Fibroblast of gingiva (primary cell): ENCODE data around the gene TFF3.

Source experiments
- DNase-seq: peaks from one replicate; pipeline ENCODE4 v3.0.0-alpha.2; 2011; ENCODE audit warnings: low read depth

The TFF3 gene, protein sequence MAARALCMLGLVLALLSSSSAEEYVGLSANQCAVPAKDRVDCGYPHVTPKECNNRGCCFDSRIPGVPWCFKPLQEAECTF

DNA sequence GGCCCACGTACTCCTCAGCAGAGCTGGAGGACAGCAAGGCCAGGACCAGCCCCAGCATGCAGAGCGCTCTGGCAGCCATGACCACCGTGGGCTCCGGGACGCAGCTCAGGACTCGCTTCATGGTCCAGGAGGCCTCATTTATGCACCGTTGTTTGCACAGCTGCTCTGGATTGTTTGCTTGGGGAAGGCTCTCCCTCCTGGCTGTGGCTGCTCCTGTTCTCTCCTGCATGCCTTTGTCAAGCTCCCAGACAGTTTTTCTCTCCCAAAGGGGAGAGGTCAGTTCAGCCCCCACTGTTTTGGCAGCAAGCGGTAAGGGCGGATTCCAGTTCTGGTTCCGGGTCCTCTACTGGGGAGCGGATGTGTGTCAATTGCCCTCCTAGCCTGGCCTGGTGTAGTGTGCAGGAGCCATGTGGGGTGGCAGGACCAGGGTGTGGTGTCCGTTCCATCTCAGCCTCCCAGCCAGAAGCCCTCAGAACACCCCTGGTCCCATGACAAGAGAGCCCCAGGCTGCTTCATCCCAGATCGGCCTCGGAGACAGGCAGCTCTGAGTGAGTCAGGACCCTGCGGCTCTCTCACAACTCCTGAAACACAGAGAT lies at the start of gene TFF3:
TSS of gene TFF3 (minus strand) at position 114 of the 596 bp plus-strand sequence. CDS start at position 79, 35 bp downstream.
- DNase-seq: no peak

DNA sequence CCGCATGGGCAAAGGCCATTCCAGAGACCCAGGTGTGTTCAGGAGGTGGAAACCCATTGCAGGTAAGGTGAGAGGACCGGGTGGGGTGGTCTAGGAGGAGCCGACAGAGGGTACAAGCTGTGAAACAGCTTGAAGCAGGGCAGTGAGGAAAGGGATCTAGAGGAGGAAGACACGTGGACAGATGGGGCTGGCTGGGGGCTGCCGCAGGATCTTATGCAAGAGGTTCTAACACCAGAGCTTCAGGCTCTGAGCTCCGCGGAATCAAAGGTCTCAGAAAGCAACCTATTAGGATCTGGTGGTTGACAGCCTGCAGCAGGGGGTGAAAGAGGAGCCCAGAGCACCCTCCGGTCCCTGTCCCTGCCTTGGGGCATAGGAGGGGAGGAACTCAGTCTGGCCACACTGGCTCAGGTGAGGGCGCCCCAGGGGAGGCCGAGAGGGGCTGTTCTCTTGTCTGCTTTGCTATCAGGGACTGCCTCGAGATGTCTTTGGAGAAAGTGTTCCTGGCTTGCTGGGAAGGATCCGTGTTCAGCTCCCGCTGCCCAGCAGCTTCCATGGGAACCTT lies 49.2 kb upstream of the TFF3 start:
- DNase-seq: no peak

DNA sequence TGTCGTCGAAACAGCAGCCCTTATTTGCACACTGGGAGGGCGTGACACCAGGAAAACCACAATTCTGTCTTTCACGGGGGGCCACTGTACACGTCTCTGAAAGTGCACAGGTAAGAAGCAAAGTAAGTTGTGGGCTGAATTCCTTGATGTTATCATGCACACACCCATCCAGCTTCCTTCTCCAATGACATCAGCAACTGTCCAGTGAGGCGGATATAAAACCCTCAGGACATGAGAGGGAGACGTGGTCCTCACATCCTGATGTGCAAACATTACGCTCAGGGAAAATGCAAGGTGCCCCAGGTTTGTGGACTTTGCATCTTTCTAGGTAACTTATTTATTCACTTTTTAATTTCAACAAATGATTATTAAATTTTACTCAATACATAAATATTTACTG lies 48.1 kb upstream of the TFF3 start:
- no peak for DNase-seq

DNA sequence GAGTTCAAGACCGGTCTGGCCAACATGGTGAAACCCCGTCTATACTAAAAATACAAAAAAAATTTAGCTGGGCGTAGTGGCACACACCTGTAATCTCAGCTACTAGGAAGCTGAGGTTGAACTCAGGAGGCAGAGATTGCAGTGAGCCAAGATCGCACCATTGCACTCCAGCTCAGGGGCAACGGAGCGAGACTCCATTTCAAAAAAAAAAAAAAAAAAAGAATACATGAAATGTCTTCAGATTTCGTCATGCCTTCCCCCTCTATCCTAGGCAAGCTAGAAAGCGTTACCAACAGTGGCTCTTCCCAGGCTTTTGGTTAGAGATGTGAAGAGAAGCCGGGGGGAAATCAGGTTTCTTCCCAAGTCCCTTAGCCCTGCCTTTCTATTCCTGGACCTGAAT lies 47.5 kb upstream of the TFF3 start:
- no peak for DNase-seq

DNA sequence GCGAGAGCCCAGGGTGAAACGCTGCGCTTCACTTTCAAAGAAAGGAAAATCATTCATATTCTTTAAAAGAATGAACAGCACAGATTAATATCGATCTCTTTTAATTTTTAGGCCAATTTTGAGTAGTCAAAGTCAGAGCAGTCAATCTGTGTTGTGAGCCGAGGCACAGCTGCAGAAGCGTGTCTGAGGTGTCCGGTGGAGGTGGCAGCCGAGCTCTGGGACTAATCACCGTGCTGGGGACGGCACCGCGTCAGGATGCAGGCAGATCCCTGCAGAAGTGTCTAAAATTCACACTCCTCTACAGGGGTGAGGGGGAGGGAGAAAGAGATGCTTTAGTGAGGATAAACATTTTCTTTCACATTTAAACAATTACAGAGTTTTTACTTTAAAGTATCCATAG lies 47.0 kb upstream of the TFF3 start:
- DNase-seq: no peak

DNA sequence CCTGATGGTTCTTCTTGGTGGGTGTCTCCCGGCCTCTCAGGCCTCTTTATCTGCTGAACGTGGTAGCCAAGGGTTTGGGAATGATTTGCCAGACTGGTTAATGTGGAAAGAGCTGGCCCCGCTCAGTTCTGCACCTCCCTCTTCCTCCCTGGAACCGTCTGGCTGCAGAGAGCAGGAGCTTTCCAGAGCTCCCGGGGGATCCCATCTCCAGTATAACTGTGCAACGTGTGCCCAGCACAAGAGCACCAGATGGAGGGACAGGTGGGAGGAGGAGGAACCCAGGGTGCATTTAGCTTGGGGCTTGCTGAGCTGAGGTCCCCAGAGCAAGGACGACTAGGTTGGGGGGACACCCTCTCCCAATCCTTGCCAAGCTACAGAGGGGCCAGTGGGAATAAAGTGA lies 46.1 kb upstream of the TFF3 start:
- DNase-seq: no peak

DNA sequence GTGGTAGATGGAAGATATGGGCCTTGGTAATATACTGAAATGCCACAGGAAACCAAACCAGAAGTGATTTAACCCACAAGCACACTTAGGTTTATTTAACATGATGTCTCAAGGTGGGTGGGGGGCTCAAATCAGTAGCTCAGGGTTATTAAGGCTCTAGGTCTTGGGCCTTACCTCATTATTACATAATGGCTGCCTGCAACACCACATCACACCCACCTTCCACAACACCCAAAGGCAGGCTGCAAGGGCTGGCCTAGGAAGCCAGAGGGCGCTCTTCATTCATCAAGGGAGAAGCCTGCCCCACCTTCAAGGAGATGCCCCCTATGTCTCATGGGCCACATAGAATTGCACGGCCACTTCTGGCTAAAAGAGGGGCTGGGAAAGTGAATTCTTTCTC lies 45.1 kb upstream of the TFF3 start:
- DNase-seq: no peak

DNA sequence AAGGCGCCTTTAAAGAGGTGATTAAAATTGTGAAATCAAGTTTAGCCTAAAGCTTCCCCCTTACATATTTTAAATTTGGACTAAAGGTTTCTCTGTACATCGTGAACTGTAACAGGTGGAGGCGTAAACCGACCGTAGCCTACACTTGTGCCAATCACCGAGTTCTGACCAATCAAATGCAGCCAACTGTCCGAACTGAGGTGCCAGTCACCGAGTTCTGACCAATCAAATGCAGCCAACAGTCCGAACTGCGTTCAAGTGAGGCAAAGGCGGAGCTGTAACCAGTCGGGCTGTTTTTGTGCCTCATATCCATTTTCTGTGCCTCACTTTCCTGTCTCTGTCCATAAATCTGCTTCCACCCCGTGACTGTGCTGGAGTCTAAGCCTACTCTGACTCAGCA lies 43.7 kb upstream of the TFF3 start:
- no peak for DNase-seq

DNA sequence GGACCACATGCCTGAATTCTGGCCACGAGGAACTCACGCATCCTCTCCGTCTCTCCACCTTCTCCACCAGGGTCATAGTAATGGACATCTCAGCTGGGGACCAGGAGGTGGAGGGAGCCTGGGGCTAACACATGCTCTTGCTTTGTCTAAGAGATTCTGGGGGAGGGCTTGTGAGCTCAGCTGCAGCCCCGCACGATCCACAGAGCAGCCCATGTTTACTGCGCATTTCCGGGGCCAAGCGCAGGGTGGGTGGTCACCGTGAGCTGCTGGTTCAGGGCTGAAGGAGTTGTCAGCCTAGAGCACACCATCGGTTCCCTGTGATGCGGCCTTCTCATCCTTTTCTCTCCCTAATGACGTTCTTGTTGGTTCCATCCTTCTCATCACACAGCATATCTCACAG lies 43.1 kb upstream of the TFF3 start:
- no peak for DNase-seq

DNA sequence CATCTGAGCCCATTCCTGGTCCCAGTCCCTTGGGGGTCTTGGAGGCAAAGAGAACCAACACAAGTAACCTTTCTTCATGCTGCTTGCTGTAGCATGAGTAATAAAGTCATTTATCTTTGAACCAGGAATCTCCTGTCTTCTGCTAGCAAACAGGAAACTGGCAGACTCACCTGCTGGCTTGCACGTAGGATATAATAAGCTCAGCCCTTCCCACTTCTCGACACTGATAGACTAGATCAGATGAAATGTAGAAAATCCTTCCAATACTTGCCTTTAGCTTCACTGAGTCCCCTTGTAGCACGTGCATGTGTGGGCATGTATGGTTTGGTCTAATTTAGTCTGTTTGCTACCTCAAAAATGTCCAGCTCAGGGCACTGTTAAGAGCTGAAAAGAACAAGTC lies 42.1 kb upstream of the TFF3 start:
- no peak for DNase-seq

DNA sequence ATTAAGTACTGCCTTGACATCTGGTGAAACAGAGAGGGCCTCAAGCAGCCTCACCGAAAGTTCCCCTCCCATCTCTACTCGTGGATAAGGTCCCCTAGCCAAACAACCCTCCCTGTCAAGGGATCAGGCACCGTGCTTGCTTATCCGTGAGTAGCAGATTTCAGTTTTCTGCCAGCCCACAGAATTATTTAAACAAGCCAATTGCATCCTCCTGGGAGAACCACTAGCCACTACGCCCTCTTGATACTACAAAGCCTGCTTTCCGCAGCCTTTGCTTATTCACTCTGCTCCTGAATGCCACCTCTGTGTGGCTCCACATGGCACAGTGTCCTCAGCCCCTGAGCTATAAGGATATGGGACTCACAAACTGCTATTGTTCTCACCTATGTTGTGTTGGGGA lies 41.4 kb upstream of the TFF3 start:
- no peak for DNase-seq

DNA sequence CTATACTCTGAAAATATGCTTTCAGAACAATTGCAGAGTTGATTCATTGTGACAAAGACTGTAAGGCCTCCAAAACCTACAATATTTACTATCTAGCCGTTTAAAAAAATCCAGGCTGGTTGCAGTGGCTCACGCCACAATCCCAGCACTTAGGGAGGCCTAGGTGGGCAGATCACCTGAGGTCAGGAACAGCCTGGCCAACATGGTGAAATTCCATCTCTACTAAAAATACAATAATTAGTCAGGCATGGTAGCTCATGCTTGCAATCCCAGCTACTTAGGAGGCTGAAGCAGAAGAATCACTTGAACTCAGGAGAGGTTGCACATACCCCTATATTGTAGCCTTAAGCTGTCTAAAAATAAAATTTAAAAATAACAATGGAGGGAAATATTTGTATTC lies 40.8 kb upstream of the TFF3 start:
- DNase-seq: no peak

DNA sequence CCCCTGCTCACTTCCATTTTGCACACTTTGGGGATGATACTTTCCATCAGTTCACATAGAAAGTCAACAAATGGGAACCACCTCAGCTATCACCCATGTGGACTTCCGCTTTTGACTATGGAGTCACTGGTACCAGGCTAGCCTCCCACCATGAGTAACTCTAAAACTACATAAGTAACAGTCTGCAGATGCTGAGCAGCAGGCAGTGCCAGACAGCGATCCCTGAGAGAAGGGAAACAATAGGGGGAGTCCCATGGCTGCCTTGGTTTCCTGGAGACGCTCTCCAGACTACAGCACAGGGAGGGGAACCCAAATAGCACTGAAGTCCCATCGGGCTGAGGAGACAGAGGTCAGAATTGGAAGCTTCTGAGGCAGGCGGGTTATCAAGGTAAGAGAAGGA lies 38.4 kb upstream of the TFF3 start:
- no peak for DNase-seq

DNA sequence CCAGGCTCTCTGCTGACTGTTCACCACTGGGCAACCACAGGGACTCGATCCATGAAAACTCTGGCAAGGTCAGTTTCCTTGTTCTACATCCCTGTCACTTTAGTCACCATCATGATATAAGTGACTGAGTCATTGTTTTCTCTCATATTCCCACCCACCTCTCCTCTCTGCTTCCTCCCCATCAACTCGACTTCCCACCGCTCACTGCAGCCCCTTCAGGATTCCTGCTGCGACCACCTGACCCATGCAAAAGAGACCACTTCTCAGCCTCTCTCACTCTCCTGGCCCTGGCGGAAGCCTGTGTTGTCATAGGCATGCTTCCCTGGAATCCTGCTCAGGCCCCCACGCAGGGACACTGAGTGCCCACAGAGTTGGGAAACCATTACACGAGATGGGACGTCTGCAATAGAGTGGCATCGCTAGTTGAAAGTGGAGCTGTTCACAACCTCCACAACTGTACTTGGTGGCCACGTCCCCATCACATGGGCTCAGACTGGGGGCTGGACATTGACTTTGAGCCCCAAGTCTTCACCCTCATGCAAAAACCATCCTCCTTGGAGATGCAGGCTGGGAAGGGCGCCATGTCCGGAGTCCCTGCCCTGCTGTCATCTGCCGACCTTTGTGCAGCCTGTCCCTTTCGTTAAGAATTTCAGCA lies 37.4 kb upstream of the TFF3 start:
- no peak for DNase-seq

DNA sequence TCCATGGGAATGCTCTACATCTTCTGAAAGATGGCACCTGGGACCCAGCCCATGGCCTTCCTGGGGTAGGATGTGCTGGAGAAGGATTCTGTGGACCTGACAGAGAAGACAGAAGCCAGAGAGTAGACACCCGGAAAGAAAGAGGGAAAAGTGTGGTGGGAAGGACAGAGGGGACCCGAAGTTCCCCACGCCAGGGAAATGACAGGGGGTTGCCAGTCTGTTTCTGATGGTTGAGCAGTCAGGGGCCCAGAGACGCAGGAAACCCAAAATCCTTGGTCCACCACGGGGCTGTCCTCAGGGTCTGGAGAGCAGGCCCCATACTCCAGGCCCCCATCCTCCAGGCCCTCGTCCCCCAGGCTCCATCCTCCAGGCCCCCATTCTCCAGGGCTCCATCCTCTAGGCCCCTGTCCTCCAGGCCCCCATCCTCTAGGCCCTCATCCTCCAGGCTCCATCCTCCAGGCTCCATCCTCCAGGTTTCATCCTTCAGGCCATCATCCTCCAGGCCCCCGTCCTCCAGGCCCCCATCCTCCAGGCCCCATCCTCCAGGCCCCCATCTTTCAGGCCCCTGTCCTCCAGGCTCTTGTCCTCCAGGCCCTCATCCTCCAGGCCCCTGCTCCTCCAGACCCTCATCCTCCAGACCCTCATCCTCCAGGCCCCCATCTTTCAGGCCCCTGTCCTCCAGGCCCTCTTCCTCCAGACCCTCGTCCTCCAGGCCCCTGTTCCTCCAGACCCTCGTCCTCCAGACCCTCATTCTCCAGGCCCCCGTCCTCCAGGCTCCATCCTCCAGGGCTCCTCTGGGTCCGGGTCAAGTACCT lies 36.6 kb upstream of the TFF3 start:
- no peak for DNase-seq

DNA sequence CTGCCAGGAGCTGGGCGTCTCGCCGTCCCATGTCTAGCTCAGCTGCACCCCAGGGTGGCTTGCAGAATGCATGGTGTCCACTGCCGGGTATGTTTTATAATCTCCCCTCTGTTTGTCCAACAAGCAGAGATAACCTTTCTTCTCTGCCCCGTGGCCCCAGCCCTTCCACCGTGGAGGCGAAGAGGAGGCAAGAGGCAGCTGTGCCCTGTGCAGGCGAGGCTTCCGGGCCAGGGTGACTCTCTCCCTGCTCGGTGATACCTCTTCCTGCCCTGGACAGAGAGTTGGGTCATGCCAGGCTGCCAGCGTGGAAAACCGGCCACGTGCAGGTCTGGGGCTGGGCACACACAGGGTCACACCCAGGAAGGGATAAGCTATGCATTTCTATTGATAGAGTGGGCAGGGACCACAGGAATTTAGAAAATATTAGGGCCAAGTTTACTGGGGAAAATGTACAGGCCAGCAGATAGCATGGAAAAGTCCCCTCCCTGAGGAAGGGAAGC lies 35.8 kb upstream of the TFF3 start, which contains the start of gene TFF2:
TSS of gene TFF2 (minus strand) at position 68 of the 500 bp plus-strand sequence. CDS start at position 31, 37 bp downstream.
- no peak for DNase-seq

DNA sequence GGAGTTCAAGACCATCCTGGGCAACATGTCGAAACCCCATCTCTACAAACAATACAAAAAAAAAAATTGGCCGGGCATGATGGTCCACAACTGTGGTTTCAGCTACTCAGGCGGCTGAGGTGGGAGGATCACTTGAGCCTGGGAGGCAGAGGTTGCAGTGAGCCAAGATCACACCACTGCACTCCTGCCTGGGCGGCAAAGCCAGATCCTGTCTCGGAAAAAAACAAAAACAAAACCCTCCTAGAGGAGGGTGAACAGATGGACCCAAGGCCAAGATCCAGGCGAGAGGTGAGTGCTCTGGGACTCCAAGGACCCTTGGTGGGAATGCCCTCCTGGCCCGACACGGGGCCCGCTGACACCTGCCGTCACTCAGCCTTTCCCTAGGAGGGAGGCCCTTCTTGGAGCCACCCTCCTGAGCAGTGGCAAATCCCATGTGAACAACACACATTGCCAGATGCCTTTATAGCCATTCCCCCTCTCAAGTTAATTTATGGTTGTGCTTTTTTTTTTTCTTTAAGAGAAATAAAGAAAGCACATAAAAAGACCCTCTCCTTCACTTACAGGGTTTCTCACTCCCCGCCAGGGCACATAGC lies 35.2 kb upstream of the TFF3 start:
- DNase-seq: no peak

DNA sequence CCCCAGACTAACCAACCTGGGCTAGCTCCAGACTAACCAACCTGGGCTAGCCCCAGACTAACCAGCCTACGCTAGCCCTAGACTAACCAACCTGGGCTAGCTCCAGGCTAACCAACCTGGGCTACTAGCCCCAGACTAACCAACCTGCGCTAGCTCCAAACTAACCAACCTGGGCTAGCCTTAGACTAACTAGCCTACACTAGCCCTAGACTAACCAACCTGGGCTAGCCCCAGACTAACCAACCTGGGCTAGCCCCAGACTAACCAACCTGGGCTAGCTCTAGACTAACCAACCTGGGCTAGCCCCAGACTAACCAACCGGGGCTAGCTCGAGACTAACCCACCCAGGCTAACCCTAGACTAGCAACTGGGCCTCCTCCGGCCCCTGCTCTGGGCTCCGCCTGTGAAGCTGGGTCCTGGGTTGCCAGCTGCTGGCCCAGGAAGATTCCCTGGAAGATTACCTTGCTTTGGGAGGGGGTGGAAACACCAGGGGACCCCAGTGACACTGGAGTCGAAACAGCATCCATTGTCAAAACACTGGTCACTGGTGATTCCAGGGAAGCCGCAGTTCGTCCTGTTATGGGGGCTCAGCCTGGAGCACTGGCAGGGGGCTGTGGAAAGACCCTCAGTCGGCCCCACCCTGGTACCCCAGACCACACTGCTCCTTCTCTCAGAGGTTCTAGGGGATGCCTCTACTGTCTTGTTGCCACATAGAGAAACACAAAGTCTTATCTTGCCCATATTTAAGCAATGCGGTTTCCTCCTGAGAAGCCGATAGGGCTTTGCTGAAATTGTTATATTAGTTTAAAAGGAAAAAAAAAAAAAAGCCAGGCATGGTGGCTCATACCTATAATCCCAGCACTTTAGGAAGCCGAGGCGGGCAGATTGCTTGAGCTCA lies 34.5 kb upstream of the TFF3 start:
- no peak for DNase-seq

DNA sequence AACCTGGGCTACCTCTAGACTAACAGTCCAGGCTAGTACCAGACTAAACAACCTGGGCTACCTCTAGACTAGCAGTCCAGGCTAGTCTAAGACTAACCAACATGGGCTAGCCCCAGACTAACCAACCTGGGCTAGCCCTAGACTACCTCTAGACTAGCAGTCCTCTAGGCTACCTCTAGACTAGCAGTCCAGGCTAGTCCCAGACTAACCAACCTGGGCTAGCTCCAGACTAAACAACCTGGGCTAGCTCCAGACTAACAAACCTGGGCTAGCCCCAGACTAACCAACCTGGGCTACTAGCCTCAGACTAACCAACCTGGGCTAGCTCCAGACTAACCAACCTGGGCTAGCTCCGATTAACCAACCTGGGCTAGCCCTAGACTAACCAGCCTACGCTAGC lies 33.6 kb upstream of the TFF3 start:
- no peak for DNase-seq

DNA sequence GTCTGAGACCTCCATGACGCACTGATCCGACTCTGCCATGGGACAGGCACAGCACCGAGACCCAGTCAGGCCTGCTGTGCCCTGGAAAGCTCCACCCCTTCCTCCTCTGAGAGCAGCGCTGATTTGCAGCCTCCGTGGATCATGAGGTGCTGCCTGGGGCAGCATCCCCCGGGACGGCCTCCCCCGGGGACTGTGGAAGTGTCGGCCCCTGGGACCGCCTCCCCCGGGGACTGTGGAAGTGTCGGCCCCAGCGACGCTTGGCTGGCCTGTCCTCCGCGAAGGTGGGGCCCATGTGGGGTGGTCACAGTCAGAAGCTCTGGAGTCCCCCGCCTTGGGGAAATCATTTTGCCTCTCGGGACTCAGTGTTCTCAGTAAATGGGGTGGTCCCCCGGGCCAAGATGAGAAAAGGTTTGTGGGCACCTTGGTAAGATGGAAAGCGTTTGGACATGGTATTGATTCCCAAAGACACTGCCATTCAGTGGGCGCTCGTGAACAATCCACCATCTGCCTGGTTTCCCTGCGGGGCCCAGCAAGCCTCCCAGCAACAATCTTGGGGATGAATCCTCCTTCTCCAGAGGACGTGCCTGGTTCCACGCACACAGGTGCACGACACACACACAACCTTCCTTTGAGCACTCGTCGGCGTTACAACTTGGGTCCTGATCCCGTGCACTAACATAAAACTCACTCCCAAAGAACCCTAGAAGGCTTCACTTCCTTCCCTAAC lies 32.6 kb upstream of the TFF3 start:
- DNase-seq: no peak
